Neural cell (in vitro differentiated cells): ENCODE data around the gene ANKFN1.

Source experiments
- EP300 ChIP-seq: fragments of 450-650 bp; conservative IDR thresholded peaks from 2 replicates; pipeline ENCODE4 v1.6.1; 2014; ENCODE audit warnings: antibody characterized with exemption, mild to moderate bottlenecking, moderate library complexity; ENCODE audit not compliant: poor library complexity, severe bottlenecking
- EZH2 ChIP-seq: fragments of 200-600, 300-800 bp; shearing (Covaris generic), sonication (generic); IDR thresholded peaks from 2 replicates; pipeline ENCODE4 v1.6.1; 2014; ENCODE audit warnings: antibody characterized with exemption, low read length, borderline replicate concordance, mild to moderate bottlenecking; ENCODE audit not compliant: insufficient read depth, poor library complexity, severe bottlenecking
- POLR2AphosphoS5 ChIP-seq: IDR thresholded peaks from 2 replicates; pipeline ENCODE4 v1.6.1; 2012
- SMC3 ChIP-seq: fragments of 450-650 bp; conservative IDR thresholded peaks from 2 replicates; pipeline ENCODE4 v1.6.1; 2014; ENCODE audit warnings: antibody characterized with exemption, mild to moderate bottlenecking, moderate library complexity; ENCODE audit not compliant: poor library complexity
- TAF1 ChIP-seq: IDR thresholded peaks from 2 replicates; pipeline ENCODE4 v1.6.1; 2012; ENCODE audit warnings: low read depth
- TF ChIP-seq, protein P1 (sequence below): fragments of 450-650 bp; IDR thresholded peaks from 2 replicates; pipeline ENCODE4 v1.5.1; 2014; ENCODE audit warnings: antibody characterized with exemption, mild to moderate bottlenecking, moderate library complexity; ENCODE audit not compliant: poor library complexity, severe bottlenecking
- TF ChIP-seq, protein P2 (sequence below): IDR thresholded peaks from 2 replicates; pipeline ENCODE4 v1.6.1; 2012; ENCODE audit warnings: borderline replicate concordance

DNA sequence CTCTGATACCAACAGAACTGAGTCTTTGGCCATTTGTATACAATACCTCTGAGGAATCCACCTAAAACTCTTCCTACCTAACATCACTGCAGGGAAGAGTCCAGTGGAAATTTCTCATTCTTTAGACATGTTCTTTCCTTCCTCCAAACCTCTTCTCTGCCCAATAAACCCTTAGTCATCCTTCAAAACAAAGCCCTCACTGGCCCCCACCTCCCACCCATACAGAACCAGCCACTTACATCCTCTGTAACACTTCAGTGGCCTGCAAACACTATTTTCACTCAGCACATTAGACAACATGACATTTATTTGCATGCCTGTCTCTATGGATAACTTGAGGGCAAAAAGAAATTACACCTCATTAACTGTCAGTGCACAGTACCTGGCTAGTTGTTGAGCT is 239.9 kb downstream of the ANKFN1 start:
- TF ChIP-seq TAF1 (no peak), EZH2 (no peak), POLR2AphosphoS5 (no peak), EP300 (no peak), SMC3 (no peak)
- TF ChIP-seq, protein P1, sequence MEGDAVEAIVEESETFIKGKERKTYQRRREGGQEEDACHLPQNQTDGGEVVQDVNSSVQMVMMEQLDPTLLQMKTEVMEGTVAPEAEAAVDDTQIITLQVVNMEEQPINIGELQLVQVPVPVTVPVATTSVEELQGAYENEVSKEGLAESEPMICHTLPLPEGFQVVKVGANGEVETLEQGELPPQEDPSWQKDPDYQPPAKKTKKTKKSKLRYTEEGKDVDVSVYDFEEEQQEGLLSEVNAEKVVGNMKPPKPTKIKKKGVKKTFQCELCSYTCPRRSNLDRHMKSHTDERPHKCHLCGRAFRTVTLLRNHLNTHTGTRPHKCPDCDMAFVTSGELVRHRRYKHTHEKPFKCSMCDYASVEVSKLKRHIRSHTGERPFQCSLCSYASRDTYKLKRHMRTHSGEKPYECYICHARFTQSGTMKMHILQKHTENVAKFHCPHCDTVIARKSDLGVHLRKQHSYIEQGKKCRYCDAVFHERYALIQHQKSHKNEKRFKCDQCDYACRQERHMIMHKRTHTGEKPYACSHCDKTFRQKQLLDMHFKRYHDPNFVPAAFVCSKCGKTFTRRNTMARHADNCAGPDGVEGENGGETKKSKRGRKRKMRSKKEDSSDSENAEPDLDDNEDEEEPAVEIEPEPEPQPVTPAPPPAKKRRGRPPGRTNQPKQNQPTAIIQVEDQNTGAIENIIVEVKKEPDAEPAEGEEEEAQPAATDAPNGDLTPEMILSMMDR, result no peak
- TF ChIP-seq, protein P2, sequence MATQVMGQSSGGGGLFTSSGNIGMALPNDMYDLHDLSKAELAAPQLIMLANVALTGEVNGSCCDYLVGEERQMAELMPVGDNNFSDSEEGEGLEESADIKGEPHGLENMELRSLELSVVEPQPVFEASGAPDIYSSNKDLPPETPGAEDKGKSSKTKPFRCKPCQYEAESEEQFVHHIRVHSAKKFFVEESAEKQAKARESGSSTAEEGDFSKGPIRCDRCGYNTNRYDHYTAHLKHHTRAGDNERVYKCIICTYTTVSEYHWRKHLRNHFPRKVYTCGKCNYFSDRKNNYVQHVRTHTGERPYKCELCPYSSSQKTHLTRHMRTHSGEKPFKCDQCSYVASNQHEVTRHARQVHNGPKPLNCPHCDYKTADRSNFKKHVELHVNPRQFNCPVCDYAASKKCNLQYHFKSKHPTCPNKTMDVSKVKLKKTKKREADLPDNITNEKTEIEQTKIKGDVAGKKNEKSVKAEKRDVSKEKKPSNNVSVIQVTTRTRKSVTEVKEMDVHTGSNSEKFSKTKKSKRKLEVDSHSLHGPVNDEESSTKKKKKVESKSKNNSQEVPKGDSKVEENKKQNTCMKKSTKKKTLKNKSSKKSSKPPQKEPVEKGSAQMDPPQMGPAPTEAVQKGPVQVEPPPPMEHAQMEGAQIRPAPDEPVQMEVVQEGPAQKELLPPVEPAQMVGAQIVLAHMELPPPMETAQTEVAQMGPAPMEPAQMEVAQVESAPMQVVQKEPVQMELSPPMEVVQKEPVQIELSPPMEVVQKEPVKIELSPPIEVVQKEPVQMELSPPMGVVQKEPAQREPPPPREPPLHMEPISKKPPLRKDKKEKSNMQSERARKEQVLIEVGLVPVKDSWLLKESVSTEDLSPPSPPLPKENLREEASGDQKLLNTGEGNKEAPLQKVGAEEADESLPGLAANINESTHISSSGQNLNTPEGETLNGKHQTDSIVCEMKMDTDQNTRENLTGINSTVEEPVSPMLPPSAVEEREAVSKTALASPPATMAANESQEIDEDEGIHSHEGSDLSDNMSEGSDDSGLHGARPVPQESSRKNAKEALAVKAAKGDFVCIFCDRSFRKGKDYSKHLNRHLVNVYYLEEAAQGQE, result no peak
